ENCODE data around the gene TXNDC15. TPM values are rescaled to one million over a fixed set of nuclear protein-coding genes. Genes with fewer than 3 reads are reported as not detected.
A peak's percentile ranks its signal among the peaks of the same experiment; 100 is the strongest.

Gene TXNDC15
- total and polyA plus RNA-seq, 2 of the 13 experiments (the other 11 are each of a cell fraction or from before 2014, with no cell fraction given), result 22.2 to 49.9 TPM

DNA sequence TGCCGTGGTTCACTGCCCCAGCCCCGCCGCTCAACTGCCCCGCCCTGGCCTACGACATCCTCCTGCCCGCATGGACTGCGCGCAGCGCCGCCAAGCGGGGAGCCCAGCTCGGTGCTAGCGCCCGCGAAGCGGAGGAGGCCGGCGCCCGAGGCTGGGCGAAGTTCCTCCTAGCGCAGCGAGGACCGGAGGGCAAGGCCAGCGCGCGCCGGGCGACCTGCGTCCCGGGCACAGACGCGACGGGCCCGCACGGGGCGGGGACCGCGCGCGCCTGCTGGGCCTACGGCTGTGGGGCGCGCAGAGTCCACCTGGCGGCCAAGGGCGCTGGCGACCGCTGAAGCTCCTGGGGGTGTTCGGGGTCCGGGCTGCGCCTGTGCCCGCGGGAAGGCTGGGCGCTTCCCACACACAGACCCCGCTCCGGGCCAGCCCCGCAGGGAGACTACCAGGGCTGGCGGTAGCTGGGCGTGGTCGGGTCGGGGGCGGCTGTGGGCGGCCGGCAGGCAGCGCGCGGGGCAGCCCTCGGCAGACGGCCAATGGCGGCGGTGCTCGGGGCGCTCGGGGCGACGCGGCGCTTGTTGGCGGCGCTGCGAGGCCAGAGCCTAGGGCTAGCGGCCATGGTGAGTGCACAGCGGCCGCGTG, 30.6 kb downstream of the TXNDC15 start, which contains the start of gene PCBD2 (continued):
- TF ChIP-seq ZNF138 (CRISPR knock-in tag; IDR thresholded peaks at IDR 0.05; ENCODE audit: low read depth) (peak; percentile 76; the same call in 1 of the 2 replicates), ZFP90 (CRISPR knock-in tag; IDR thresholded peaks at IDR 0.05; ENCODE audit: borderline replicate concordance) (peak; percentile 54; the same call in 1 of the 2 replicates), JUNB (CRISPR knock-in tag; IDR thresholded peaks at IDR 0.05; ENCODE audit: borderline replicate concordance) (no peak), MXD3 (CRISPR knock-in tag; IDR thresholded peaks at IDR 0.05) (peak; percentile 38; the same call in 1 of the 2 replicates), ZNF574 (CRISPR knock-in tag; IDR thresholded peaks at IDR 0.05) (peak; percentile 82), U2AF1 (optimal IDR thresholded peaks at IDR 0.05; ENCODE audit: low read depth, low read length) (peak; percentile 33), ZNF510 (CRISPR knock-in tag; IDR thresholded peaks at IDR 0.05; ENCODE audit: low read depth) (no peak), ZNF143 (CRISPR knock-in tag; IDR thresholded peaks at IDR 0.05) (no peak), KLF15 (CRISPR knock-in tag; IDR thresholded peaks at IDR 0.05; ENCODE audit: borderline replicate concordance) (no peak; the same call in 1 of the 2 replicates), MAF1 (CRISPR knock-in tag; IDR thresholded peaks at IDR 0.05; ENCODE audit: borderline replicate concordance) (no peak), ZNF136 (CRISPR knock-in tag; IDR thresholded peaks at IDR 0.05; ENCODE audit: low read depth) (no peak), MATR3 (CRISPR knock-in tag; IDR thresholded peaks at IDR 0.05) (no peak), ZZZ3 (CRISPR knock-in tag; IDR thresholded peaks at IDR 0.05; ENCODE audit: borderline replicate concordance) (no peak), NCOR1 (IDR thresholded peaks at IDR 0.05; ENCODE audit: borderline replicate concordance, low read length) (no peak), KAT2B (IDR thresholded peaks at IDR 0.05; ENCODE audit: borderline replicate concordance, low read depth, low read length) (no peak), ZFX (CRISPR knock-in tag; IDR thresholded peaks at IDR 0.05; ENCODE audit: low read depth) (peak; percentile 96), ZBTB21 (CRISPR knock-in tag; IDR thresholded peaks at IDR 0.05) (no peak), POLR2AphosphoS2 (IDR thresholded peaks at IDR 0.05; ENCODE audit: low read depth, low read length) (no peak), ZNF562 (CRISPR knock-in tag; IDR thresholded peaks at IDR 0.05; ENCODE audit: borderline replicate concordance) (0 out of 2 replicates have a peak, but pooled peaks have one; percentile 73), TBL1XR1 (IDR thresholded peaks at IDR 0.05; ENCODE audit: borderline replicate concordance, low read length, partially characterized antibody) (no peak), ZNF34 (CRISPR knock-in tag; IDR thresholded peaks at IDR 0.05; ENCODE audit: borderline replicate concordance) (peak; percentile 59; the same call in 1 of the 2 replicates)
- TF ChIP-seq, protein P1, sequence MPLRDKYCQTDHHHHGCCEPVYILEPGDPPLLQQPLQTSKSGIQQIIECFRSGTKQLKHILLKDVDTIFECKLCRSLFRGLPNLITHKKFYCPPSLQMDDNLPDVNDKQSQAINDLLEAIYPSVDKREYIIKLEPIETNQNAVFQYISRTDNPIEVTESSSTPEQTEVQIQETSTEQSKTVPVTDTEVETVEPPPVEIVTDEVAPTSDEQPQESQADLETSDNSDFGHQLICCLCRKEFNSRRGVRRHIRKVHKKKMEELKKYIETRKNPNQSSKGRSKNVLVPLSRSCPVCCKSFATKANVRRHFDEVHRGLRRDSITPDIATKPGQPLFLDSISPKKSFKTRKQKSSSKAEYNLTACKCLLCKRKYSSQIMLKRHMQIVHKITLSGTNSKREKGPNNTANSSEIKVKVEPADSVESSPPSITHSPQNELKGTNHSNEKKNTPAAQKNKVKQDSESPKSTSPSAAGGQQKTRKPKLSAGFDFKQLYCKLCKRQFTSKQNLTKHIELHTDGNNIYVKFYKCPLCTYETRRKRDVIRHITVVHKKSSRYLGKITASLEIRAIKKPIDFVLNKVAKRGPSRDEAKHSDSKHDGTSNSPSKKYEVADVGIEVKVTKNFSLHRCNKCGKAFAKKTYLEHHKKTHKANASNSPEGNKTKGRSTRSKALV (CRISPR knock-in tag; IDR thresholded peaks at IDR 0.05), result peak; percentile 33; the same call in 1 of the 2 replicates
- TF ChIP-seq, protein P2, sequence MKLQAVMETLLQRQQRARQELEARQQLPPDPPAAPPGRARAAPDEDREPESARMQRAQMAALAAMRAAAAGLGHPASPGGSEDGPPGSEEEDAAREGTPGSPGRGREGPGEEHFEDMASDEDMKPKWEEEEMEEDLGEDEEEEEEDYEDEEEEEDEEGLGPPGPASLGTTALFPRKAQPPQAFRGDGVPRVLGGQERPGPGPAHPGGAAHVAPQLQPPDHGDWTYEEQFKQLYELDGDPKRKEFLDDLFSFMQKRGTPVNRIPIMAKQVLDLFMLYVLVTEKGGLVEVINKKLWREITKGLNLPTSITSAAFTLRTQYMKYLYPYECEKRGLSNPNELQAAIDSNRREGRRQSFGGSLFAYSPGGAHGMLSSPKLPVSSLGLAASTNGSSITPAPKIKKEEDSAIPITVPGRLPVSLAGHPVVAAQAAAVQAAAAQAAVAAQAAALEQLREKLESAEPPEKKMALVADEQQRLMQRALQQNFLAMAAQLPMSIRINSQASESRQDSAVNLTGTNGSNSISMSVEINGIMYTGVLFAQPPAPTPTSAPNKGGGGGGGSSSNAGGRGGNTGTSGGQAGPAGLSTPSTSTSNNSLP (IDR thresholded peaks at IDR 0.05; ENCODE audit: low read depth, low read length), result no peak

Measured in HepG2 (cell line).